Upper lobe of left lung (tissue), 6 donors: ENCODE data around the gene NFIX. TPM values are rescaled to one million over a fixed set of nuclear protein-coding genes. Genes with fewer than 3 reads are reported as not detected.

Experiments
- ATAC-seq, 2 donors: fragments of 200-7000 bp; cut with Tn5 transposase; one replicate each; pipeline ENCODE4 v1.9.1; 2022; ENCODE audit warnings: mild to moderate bottlenecking in 2 of 2, moderate library complexity in 2 of 2; ENCODE audit not compliant: low FRiP score in 2 of 2
- DNase-seq, 2 donors: peaks; one replicate each; pipeline ENCODE4 v3.0.0-alpha.2; 2019 to 2020
- H3K27ac ChIP-seq, 4 donors: fragments of 200-600 bp; sonication (generic); one replicate each; pipeline ENCODE4 v1.5.1; 2016 to 2019
- H3K27me3 ChIP-seq, 4 donors: fragments of 200-600 bp; sonication (generic); one replicate each; pipeline ENCODE4 v1.5.1; 2017 to 2019
- H3K36me3 ChIP-seq, 4 donors: fragments of 200-600 bp; sonication (generic); one replicate each; pipeline ENCODE4 v1.5.1; 2016 to 2019
- H3K4me1 ChIP-seq, 4 donors: fragments of 200-600 bp; sonication (generic); one replicate each; pipeline ENCODE4 v1.5.1; 2018 to 2019
- H3K4me3 ChIP-seq, 4 donors: fragments of 200-600 bp; sonication (generic); one replicate each; pipeline ENCODE4 v1.5.1; 2017 to 2019; ENCODE audit warnings: mild to moderate bottlenecking in 2 of 4, moderate library complexity in 1 of 4
- H3K9me3 ChIP-seq, 4 donors: fragments of 200-600 bp; sonication (generic); one replicate each; pipeline ENCODE4 v1.5.1; 2018 to 2019
- CTCF ChIP-seq, 6 experiments: fragments of 450-650 bp in 4 of 6; fragments of 200-600 bp in 2 of 6; sonication (generic) in 2 of 6; IDR thresholded peaks; one replicate each; pipeline ENCODE4 v1.5.1; 2016 to 2019; ENCODE audit warnings: antibody characterized with exemption in 6 of 6
- EP300 ChIP-seq, 4 donors: sonication (generic); formaldehyde crosslinking; IDR thresholded peaks; one replicate each; pipeline ENCODE4 v1.5.1; 2017; ENCODE audit warnings: antibody characterized with exemption in 4 of 4, control low read depth in 2 of 4
- POLR2A ChIP-seq, 4 donors: fragments of 450-650 bp; IDR thresholded peaks; one replicate each; pipeline ENCODE4 v1.5.1; 2016 to 2017; ENCODE audit warnings: antibody characterized with exemption in 4 of 4, mild to moderate bottlenecking in 2 of 4
- POLR2AphosphoS5 ChIP-seq, 2 donors: sonication (generic); formaldehyde crosslinking; IDR thresholded peaks; one replicate each; pipeline ENCODE4 v1.5.1; 2017; ENCODE audit warnings: antibody characterized with exemption in 2 of 2
- WGBS, 2 donors: methylation state at CpG; one replicate each; pipeline ENCODE4 v1.1.5; 2017 to 2018; 5-methylcytosine and 5-hydroxymethylcytosine counted together
- total RNA-seq, 6 donors: library from RNA; depleted of rRNA in 4 of 6; stranded (reverse); fragments of >200 nt in 4 of 6; gene quantifications; one replicate each; pipeline versions ENCODE4 v1.1.0 to v1.2.1, GENCODE V29; 2016 to 2021
- donor health status: DM: no; HTN: no; CAD: no; lungs with moderate emphysema.
- donor health status: DM: no; HTN: yes; CAD: no; lungs with severe emphysema.

Gene NFIX
- total RNA-seq, 6 donors from 2014 or later, result 64.0 to 188 (median 107) TPM

GRCh38 chr19:13128583-13128982, 133.3 kb downstream of the NFIX start:
- Histone ChIP-seq H3K4me1 (peaks cover 7 to 25% (median 9%) of the 10 kb centered on the region in 4 donors), H3K27me3 (no peaks in the 10 kb centered on the region), H3K27ac (no peak overlapping the region), H3K4me3 (no peak overlapping the region), H3K36me3 (peaks cover 0 to 14% (median 5%) of the 10 kb centered on the region in 4 donors), H3K9me3 (no peaks in the 10 kb centered on the region)
- no peak for TF ChIP-seq POLR2A (IDR thresholded peaks at IDR 0.05)
- ATAC-seq (peak in 1 of 2 donors; percentile 28), DNase-seq (no peak)
- WGBS, 2 donors, result 77 to 80% methylated on average over 1 of the region's 1 CpG

- H3K9me3 ChIP-seq, result no peaks in the 10 kb centered on the region
- WGBS, 2 donors, result 86% methylated on average over 6 of the region's 9 CpGs; no CpG with 5 or more reads in 1 of the 2 donors
- H3K36me3 ChIP-seq, result peaks cover 0 to 14% (median 3%) of the 10 kb centered on the region in 4 donors
- H3K4me3 ChIP-seq, result no peak overlapping the region
- no peak overlapping the region for H3K27ac ChIP-seq
- no peak for TF ChIP-seq EP300 (IDR thresholded peaks at IDR 0.05)
- TF ChIP-seq POLR2AphosphoS5 (IDR thresholded peaks at IDR 0.05), result no peak
- TF ChIP-seq POLR2A (IDR thresholded peaks at IDR 0.05), result no peak
- TF ChIP-seq CTCF (IDR thresholded peaks at IDR 0.05), result no peak
- peaks cover 7 to 32% (median 13%) of the 10 kb centered on the region in 4 donors for H3K4me1 ChIP-seq
- no peaks in the 10 kb centered on the region for H3K27me3 ChIP-seq
- DNase-seq, result no peak
- no peak for ATAC-seq
Measured at GRCh38 chr19:13129384-13129783, 134.1 kb downstream of the NFIX start.

- 98% methylated on average over 3 of the region's 3 CpGs for WGBS, 2 donors
- Histone ChIP-seq H3K27me3 (no peaks in the 10 kb centered on the region), H3K4me1 (peaks cover 10 to 45% (median 25%) of the 10 kb centered on the region in 4 donors), H3K36me3 (peaks cover 2 to 20% (median 9%) of the 10 kb centered on the region in 4 donors), H3K27ac (no peak overlapping the region), H3K9me3 (no peaks in the 10 kb centered on the region), H3K4me3 (no peak overlapping the region)
- no peak for ATAC-seq
- TF ChIP-seq CTCF (IDR thresholded peaks at IDR 0.05) (no peak), POLR2A (IDR thresholded peaks at IDR 0.05) (no peak), EP300 (IDR thresholded peaks at IDR 0.05) (no peak), POLR2AphosphoS5 (IDR thresholded peaks at IDR 0.05) (no peak)
- no peak for DNase-seq
Measured at GRCh38 chr19:13130886-13131490, 135.7 kb downstream of the NFIX start.

GRCh38 chr19:13132471-13133180, 137.4 kb downstream of the NFIX start:
- Histone ChIP-seq H3K9me3 (no peaks in the 10 kb centered on the region), H3K27ac (peak overlapping the region in 3 of 4 donors; percentile 59 to 68 (median 62)), H3K36me3 (peaks cover 5 to 27% (median 25%) of the 10 kb centered on the region in 4 donors), H3K27me3 (no peaks in the 10 kb centered on the region), H3K4me3 (no peak overlapping the region), H3K4me1 (peaks cover 10 to 45% (median 28%) of the 10 kb centered on the region in 4 donors)
- DNase-seq, result no peak
- no peak for ATAC-seq
- TF ChIP-seq POLR2AphosphoS5 (IDR thresholded peaks at IDR 0.05), result no peak
- TF ChIP-seq EP300 (IDR thresholded peaks at IDR 0.05), result no peak
- no peak for TF ChIP-seq CTCF (IDR thresholded peaks at IDR 0.05)
- TF ChIP-seq POLR2A (IDR thresholded peaks at IDR 0.05), result no peak
- WGBS, 2 donors, result 61 to 73% methylated on average over 8 of the region's 8 CpGs

- H3K4me3 ChIP-seq, result no peak overlapping the region
- peaks cover 13 to 34% (median 32%) of the 10 kb centered on the region in 4 donors for H3K36me3 ChIP-seq
- TF ChIP-seq EP300 (IDR thresholded peaks at IDR 0.05), result no peak
- no peak for TF ChIP-seq POLR2AphosphoS5 (IDR thresholded peaks at IDR 0.05)
- TF ChIP-seq POLR2A (IDR thresholded peaks at IDR 0.05), result no peak
- no peak for TF ChIP-seq CTCF (IDR thresholded peaks at IDR 0.05)
- 60 to 75% methylated on average over 12 of the region's 12 CpGs for WGBS, 2 donors
- H3K27ac ChIP-seq, result peak overlapping the region in 3 of 4 donors; percentile 59 to 68 (median 62)
- H3K27me3 ChIP-seq, result no peaks in the 10 kb centered on the region
- peaks cover 10 to 40% (median 24%) of the 10 kb centered on the region in 4 donors for H3K4me1 ChIP-seq
- no peak for ATAC-seq
- no peak for DNase-seq
- no peaks in the 10 kb centered on the region for H3K9me3 ChIP-seq
Measured at GRCh38 chr19:13133241-13133870, 138.1 kb downstream of the NFIX start.
